ENCODE data around the gene ABCC8. TPM values are rescaled to one million over a fixed set of nuclear protein-coding genes. Genes with fewer than 3 reads are reported as not detected.

ABCC8 gene
- total and polyA plus RNA-seq, 2 experiments from 2014 or later = 2.0 to 3.4 TPM

DNA sequence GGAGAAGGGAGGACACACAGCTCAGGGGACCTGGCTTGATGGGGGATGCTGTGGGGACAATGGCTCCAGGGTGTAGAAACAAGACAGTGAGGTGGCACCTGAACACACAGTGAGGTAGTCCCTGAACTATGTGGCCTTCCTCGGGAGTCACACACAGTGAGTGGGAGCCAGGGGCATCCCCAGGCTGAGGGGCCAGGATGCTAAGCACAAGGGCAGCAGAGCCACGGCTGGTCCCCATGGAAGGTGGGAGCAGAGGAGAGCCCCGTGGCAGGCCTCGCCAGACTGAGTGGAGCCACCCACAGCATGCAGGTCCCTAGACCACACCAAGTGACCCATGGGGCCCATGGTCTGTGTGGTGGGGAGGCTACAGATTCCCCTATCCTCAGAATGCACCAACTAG lies 26.0 kb upstream of the ABCC8 start (continued):
- TF ChIP-seq, protein P1, sequence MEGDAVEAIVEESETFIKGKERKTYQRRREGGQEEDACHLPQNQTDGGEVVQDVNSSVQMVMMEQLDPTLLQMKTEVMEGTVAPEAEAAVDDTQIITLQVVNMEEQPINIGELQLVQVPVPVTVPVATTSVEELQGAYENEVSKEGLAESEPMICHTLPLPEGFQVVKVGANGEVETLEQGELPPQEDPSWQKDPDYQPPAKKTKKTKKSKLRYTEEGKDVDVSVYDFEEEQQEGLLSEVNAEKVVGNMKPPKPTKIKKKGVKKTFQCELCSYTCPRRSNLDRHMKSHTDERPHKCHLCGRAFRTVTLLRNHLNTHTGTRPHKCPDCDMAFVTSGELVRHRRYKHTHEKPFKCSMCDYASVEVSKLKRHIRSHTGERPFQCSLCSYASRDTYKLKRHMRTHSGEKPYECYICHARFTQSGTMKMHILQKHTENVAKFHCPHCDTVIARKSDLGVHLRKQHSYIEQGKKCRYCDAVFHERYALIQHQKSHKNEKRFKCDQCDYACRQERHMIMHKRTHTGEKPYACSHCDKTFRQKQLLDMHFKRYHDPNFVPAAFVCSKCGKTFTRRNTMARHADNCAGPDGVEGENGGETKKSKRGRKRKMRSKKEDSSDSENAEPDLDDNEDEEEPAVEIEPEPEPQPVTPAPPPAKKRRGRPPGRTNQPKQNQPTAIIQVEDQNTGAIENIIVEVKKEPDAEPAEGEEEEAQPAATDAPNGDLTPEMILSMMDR (conservative IDR thresholded peaks at IDR 0.05; ENCODE audit: low read depth in 2 of 2) = no peak
- TF ChIP-seq ZNF114 (CRISPR knock-in tag; IDR thresholded peaks at IDR 0.05) = no peak
- TF ChIP-seq, protein P2, sequence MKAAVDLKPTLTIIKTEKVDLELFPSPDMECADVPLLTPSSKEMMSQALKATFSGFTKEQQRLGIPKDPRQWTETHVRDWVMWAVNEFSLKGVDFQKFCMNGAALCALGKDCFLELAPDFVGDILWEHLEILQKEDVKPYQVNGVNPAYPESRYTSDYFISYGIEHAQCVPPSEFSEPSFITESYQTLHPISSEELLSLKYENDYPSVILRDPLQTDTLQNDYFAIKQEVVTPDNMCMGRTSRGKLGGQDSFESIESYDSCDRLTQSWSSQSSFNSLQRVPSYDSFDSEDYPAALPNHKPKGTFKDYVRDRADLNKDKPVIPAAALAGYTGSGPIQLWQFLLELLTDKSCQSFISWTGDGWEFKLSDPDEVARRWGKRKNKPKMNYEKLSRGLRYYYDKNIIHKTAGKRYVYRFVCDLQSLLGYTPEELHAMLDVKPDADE (IDR thresholded peaks at IDR 0.05) = no peak
- TF ChIP-seq POLR2AphosphoS5 (IDR thresholded peaks at IDR 0.05; ENCODE audit: low read depth) = no peak
- no peak for TF ChIP-seq NANOG (IDR thresholded peaks at IDR 0.05; ENCODE audit: borderline replicate concordance)

DNA sequence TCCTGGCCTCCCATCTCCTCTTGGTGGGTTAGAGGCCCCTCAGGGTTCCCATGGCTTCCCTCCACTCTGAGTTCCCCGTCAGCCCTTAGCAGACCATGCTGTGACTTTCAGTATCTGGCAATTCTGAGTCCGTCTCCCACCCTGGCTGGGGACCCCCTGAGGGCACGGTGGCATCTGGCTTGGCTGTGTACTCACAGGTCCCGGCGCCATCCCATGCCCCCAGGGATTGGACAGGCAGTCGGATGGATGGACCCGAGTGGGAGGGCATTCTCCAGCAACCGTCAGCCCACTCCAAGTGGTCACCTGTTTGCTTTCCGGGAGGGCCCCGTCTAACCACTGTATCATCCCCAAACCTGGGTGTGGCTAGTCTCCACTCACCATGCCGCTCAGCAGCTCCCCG lies 24.0 kb upstream of the ABCC8 start:
- H3K27me3 ChIP-seq (ENCODE audit: insufficient read depth) = no peaks in the 10 kb centered on the region
- TF ChIP-seq, protein P3, sequence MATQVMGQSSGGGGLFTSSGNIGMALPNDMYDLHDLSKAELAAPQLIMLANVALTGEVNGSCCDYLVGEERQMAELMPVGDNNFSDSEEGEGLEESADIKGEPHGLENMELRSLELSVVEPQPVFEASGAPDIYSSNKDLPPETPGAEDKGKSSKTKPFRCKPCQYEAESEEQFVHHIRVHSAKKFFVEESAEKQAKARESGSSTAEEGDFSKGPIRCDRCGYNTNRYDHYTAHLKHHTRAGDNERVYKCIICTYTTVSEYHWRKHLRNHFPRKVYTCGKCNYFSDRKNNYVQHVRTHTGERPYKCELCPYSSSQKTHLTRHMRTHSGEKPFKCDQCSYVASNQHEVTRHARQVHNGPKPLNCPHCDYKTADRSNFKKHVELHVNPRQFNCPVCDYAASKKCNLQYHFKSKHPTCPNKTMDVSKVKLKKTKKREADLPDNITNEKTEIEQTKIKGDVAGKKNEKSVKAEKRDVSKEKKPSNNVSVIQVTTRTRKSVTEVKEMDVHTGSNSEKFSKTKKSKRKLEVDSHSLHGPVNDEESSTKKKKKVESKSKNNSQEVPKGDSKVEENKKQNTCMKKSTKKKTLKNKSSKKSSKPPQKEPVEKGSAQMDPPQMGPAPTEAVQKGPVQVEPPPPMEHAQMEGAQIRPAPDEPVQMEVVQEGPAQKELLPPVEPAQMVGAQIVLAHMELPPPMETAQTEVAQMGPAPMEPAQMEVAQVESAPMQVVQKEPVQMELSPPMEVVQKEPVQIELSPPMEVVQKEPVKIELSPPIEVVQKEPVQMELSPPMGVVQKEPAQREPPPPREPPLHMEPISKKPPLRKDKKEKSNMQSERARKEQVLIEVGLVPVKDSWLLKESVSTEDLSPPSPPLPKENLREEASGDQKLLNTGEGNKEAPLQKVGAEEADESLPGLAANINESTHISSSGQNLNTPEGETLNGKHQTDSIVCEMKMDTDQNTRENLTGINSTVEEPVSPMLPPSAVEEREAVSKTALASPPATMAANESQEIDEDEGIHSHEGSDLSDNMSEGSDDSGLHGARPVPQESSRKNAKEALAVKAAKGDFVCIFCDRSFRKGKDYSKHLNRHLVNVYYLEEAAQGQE (IDR thresholded peaks at IDR 0.05; ENCODE audit: unreplicated experiment) = no peak
- TF ChIP-seq NANOG (IDR thresholded peaks at IDR 0.05; ENCODE audit: borderline replicate concordance) = no peak
- TF ChIP-seq, protein P2 (IDR thresholded peaks at IDR 0.05) = no peak
- TF ChIP-seq, protein P1 (conservative IDR thresholded peaks at IDR 0.05; ENCODE audit: low read depth in 2 of 2) = no peak
- no peak for TF ChIP-seq CREB1 (CRISPR knock-in tag; IDR thresholded peaks at IDR 0.05; ENCODE audit: low read depth)
- no peak for TF ChIP-seq ZNF114 (CRISPR knock-in tag; IDR thresholded peaks at IDR 0.05)
- TF ChIP-seq EZH2phosphoT487 (IDR thresholded peaks at IDR 0.05; ENCODE audit: unreplicated experiment) = no peak
- peaks cover 6% of the 10 kb centered on the region for H3K4me1 Mint-ChIP-seq
- H3K79me2 ChIP-seq (replicated peaks; ENCODE audit: insufficient read depth) = no peaks in the 10 kb centered on the region
- no peaks in the 10 kb centered on the region; the same call in 2 of the 3 replicates for H3K9me3 Mint-ChIP-seq
- H3K4me2 ChIP-seq = no peak overlapping the region
- no peak overlapping the region for H3K4me3 ChIP-seq
- H3K27me3 Mint-ChIP-seq (ENCODE audit: insufficient read depth, low read depth, poor library complexity) = peaks cover 19% of the 10 kb centered on the region
- H2AFZ ChIP-seq = no peak overlapping the region
- H4K20me1 ChIP-seq (replicated peaks; ENCODE audit: insufficient read depth) = no peaks in the 10 kb centered on the region
- H3K36me3 ChIP-seq (ENCODE audit: insufficient read depth) = no peaks in the 10 kb centered on the region
- no peaks in the 10 kb centered on the region for H3K36me3 Mint-ChIP-seq (ENCODE audit: low read depth)
- no peaks in the 10 kb centered on the region for H3K9me2 ChIP-seq (ENCODE audit: insufficient read depth)
- ATAC-seq = no peak
- no peaks in the 10 kb centered on the region for H3K4me1 ChIP-seq (ENCODE audit: insufficient read depth)
- no peak overlapping the region for H3K27ac Mint-ChIP-seq
- no peak overlapping the region for H3K4me3 Mint-ChIP-seq
- H3K27ac ChIP-seq (ENCODE audit: low read depth) = no peak overlapping the region
- H3F3A ChIP-seq (replicated peaks; ENCODE audit: low read depth) = no peaks in the 10 kb centered on the region
- no peak for DNase-seq (ENCODE audit: low spot score)
